Left ventricle myocardium superior (tissue), 1 donor: ENCODE results near the gene SAMD8. TPM values are rescaled to one million over a fixed set of nuclear protein-coding genes. Genes with fewer than 3 reads are reported as not detected.
"Not testable (repeated sequence)": the region's sequence is repeated elsewhere in the genome, so short reads cannot be mapped to it uniquely, and the experiment has no call there.

Experiments used
- ATAC-seq: fragments of 200-7000 bp; cut with Tn5 transposase; one replicate; pipeline ENCODE4 v1.9.1; 2020; ENCODE audit warnings: mild to moderate bottlenecking, moderate library complexity
- DNase-seq: peaks from one replicate; pipeline ENCODE4 v3.0.0-alpha.2; 2020
- intact Hi-C: fragments of 100-400 bp; cut with micrococcal nuclease; formaldehyde crosslinking; loops from one replicate; pipeline ENCODE4 v1.11.0; 2022
- total RNA-seq: library from RNA; stranded (reverse); fragmentation: NEBNext Ultra II Directional; extraction: Animal tissue kit (Norgen Biotek cat#: 25700); gene quantifications from one replicate; pipeline ENCODE4 v1.2.1, GENCODE V29; 2021
- donor health status: DM: no; HTN: yes; CAD: no; lungs with severe emphysema.

The SAMD8 gene
- total RNA-seq, 1 donor from 2014 or later, result 23.1 TPM

GRCh38 chr10:75203724-75204123, 92.3 kb downstream of the SAMD8 start:
- intact Hi-C loops, result no loop called here
- ATAC-seq, result peak; percentile 69
- DNase-seq, result peak; percentile 53

- ATAC-seq (no peak), DNase-seq (no peak)
- intact Hi-C loops, result no loop called here
These were observed 94.5 kb downstream of the SAMD8 start for GRCh38 chr10:75205908-75206307.

DNA sequence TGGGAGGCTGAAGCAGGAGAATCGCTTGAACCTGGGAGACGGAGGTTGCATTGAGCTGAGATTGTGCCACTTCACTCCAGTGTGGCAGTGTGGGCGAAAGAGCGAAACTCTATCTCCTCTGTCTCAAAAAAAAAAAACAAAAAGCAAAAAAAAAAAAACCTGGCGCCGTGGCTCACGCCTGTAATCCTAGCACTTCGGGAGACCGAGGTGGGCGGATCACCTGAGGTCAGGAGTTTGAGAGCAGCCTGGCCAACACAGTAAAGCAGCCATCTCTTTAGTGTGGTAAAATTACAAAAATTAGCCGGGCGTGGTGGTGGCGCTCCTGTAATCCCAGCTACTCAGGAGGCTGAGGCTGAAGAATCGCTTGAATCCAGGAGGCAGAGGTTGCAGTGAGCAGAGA, 95.2 kb downstream of the SAMD8 start:
- ATAC-seq, DNase-seq, intact Hi-C loops: not testable (repeated sequence)

GRCh38 chr10:75207079-75207856, 95.8 kb downstream of the SAMD8 start:
- intact Hi-C loops, result no loop called here
- no peak for DNase-seq

GRCh38 chr10:75207857-75208144, 96.3 kb downstream of the SAMD8 start:
- intact Hi-C loops, result no loop called here
- ATAC-seq, result no peak
- no peak for DNase-seq

More at GRCh38 chr10:75207079-75207856, 95.8 kb downstream of the SAMD8 start:
- ATAC-seq, result no peak

DNA sequence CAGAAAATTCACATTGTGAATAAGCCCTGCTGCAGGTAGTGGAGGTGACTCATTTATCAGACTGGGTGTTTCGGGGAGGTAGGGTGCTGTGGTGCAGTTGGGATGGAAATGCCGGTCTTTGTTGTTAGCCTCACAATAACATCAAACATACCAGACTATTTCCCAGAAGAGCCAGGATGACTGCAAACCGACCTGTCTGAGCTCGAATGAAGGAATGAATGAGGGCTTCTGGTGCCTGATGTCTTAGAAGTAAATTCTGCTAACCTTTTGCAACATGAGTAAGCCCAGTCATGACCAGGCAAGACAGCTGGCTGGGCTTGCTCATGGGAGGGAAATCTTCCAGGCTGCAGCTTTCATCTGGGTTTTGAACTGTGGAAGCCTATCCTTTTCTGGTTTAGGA, 96.7 kb downstream of the SAMD8 start:
- ATAC-seq, result no peak
- intact Hi-C loops, result no loop called here
- DNase-seq, result no peak

DNA sequence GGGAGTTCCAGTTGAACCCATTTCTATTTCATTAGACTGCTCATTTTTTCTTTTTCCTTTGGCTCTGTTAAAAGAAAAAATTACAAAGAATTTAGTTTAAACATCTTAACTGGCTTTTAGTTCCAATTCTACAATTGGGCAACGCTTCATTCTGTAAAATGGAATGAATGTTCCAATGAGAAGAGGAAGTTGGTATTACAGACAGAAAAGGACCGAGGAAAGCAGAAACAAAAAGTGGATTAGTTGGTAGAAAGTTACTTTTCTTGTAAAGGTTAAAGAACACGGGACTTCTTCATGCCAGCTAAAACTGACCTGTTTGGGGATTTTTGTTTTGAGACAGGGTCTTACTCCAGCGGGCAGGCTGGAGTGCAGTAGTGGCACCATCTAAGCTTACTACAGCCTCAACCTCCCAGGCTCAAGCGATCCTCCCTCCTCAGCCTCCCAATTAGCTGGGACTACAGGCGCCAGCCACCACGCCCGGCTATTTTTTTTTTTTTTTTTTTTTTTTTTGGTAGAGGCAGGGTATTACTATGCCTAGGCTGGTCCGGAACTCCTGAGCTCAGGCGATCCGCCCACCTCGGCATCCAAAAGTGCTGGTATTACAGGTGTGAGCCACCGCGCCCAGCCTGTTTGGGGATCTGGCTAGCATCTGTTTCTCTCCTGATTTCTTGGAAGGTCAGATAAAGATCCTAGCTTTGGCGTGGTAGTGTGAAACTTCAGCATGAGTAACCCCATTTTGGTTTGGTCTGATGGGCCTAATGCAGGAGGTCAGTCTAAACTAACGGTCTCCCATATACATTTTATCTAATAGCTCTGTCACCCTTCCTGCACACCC, 97.8 kb downstream of the SAMD8 start:
- intact Hi-C loops, result no loop called here
- no peak for DNase-seq
- ATAC-seq, result no peak

GRCh38 chr10:75209921-75210281, 98.4 kb downstream of the SAMD8 start:
- DNase-seq, result peak; percentile 89
- intact Hi-C loops, result no loop called here
- ATAC-seq, result peak; percentile 82

DNA sequence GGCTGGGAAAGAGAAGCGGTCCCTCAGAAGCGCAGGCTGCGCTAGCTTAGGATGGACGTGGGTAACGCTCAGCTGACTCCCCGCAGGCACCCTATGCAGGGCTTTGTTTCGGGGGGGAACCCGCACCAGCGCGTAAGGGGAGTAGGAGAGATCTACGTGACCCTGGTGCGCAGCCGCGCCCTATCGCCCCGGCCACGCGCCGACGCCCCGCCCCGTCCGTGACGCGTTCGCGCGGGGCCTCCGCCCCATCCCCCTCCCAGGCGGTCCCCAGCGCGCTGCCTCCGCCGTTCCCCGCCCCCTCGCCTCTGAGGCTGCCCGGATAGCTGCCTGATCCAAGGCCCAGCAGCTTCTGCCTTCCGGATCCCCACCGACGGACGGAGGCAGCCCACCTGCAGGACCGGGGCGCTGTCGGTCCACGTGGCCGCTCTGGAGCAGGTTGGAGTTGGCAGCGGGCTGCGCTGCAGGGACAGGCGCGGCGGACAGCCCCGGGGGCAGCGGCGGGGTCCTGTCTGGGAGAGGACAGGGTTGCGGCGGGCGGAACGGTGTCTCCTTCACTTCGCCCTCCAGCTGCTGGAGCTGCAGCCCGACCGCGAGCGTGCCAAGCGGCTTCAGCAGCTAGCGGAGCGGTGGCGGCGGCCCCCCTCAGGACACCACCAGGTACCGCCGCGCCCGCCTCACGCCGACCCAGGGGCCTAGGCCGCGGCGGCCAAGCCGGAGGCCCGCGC, 99.0 kb downstream of the SAMD8 start, which contains the start of gene VDAC2:
VDAC2 (plus strand) TSS at position 515 of the 725 bp plus-strand sequence. CDS start 363 bp downstream, outside the sequence.
- intact Hi-C loops, result no loop called here
- peak; percentile 97 for DNase-seq
- peak; percentile 98 for ATAC-seq

DNA sequence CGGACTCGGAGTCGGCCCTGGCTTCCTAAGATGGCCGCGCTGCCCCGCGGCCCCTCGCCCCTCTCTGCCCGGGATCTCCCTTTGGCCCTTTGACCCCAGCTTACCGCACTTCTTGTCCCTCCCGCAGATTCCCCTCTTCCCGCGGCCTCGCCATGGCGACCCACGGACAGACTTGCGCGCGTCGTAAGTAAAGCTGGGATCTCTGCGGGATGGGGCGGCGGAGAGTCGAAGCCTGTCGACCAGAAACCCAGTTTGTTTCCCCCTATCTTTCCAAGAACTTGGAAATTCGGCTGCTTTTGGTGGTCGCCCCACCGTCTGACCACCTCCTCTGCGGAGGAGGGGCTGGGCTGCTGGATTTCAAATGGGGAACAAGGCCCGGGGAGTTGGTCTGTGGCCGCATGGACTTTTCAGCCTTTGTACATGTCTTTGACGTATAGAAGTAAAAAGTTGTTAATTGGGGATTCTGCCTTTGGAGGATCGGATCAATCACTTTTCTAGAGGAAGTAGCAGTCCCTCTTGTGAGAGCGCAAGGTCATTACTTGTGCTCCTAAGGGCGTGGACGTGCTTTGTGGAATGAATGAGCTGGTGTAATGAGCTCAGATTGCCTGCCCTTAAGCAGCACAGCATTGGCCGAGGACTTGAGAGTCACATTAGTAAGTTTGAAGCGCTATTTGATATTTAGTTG, 99.7 kb downstream of the SAMD8 start:
- intact Hi-C loops, result no loop called here

GRCh38 chr10:75212343-75212742, 100.9 kb downstream of the SAMD8 start:
- DNase-seq (no peak), ATAC-seq (no peak)
- intact Hi-C loops, result no loop called here

More for the DNA sequence above, 99.7 kb downstream of the SAMD8 start:
- ATAC-seq, result no peak
- DNase-seq, result no peak

DNA sequence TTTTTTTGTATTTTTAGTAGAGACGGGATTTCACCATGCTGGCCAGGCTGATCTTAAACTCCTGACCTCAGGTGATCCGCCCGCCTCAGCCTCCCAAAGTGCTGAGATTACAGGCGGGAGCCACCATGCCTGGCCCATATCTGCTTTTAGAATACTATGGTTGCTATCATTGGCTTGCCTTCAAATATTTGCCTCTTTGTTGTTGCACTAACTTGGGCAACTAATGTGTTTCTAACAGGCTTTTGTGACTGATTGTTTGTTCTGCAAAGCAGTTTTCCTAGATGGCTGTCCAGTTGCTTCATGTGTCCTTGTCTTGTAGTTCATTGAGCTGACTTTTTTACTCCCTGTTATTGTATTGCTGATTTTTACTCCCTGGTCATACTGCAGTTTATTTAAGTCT, 108.8 kb downstream of the SAMD8 start:
- intact Hi-C loops, result loop anchor here (10.0 kb wide), 1 partner anchor 105 kb away; the partner anchor contains the start of gene SAMD8
- DNase-seq, result no peak
- ATAC-seq, result no peak

DNA sequence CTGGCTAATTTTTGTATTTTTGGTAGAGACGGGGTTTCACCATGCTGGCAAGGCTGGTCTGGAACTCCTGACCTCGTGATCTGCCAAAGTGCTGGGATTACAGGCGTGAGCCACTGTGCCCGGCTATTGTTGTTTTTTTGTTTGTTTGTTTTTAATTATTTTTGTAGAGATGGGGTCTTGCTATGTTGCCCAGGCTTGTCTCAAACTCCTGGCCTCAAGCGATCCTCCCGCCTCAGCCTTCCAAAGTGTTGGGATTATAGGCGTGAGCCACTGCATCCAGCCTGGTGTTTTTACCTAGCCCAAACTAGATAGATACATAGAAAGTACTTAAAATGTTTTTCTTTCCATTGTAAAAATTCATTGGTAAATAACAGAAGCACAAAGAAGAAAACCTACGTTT, 110.0 kb downstream of the SAMD8 start:
- not testable (repeated sequence) for DNase-seq, ATAC-seq
- intact Hi-C loops, result loop anchor here (10.0 kb wide), 1 partner anchor 107 kb away; the partner anchor contains the start of gene SAMD8

DNA sequence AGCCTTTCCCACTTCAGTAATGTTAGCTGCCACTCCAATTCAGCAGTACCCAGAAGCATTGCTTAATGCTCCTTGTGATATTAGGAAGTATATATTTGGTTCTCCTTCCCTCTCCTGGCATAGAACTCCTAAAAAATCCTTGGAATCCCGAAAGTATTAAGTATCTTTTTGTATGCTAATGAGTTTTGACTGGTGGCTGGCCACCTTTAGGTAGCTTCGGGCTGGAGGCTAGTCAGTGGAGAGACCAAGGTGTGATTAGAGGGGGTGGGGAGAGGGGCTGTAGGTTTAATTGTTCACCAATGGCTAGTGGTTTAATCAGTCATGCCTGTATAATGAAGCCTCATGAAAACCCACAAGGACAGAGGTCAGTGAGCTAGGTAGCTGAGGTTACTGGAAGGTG, 112.1 kb downstream of the SAMD8 start:
- no peak for ATAC-seq
- no peak for DNase-seq
- intact Hi-C loops, result loop anchor here (10.0 kb wide), 1 partner anchor 109 kb away; the partner anchor contains the start of gene SAMD8

DNA sequence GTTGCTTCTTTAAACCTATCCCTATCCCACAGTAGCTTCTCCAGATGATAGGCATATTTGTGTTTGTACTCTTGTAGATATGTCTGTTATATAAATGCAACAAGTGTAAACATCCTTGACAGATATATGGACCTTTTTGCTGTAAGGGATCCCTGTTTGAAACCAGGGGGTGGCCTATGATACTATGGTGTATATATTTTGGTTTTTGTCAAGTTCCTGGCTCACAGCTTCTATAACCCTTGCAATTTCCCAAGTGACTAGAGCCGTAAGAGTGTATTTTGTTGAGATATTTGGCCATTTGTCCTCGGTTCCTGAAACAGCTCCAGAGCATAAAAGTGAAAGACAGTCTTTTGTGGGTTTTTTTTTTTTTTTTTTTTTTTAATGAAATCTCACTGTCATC, 114.6 kb downstream of the SAMD8 start:
- ATAC-seq (no peak), DNase-seq (no peak)
- intact Hi-C loops, result loop anchor here (10.0 kb wide), 1 partner anchor 111 kb away; the partner anchor contains the start of gene SAMD8

GRCh38 chr10:75226656-75227055, 115.2 kb downstream of the SAMD8 start:
- DNase-seq, result no peak
- peak; percentile 4 for ATAC-seq
- intact Hi-C loops, result loop anchor here (10.0 kb wide), 1 partner anchor 112 kb away; the partner anchor contains the start of gene SAMD8

- DNase-seq, result no peak
- intact Hi-C loops, result loop anchor here (10.0 kb wide), 1 partner anchor 113 kb away; the partner anchor contains the start of gene SAMD8
- ATAC-seq, result no peak
These were observed 116.8 kb downstream of the SAMD8 start for GRCh38 chr10:75228278-75228677.

DNA sequence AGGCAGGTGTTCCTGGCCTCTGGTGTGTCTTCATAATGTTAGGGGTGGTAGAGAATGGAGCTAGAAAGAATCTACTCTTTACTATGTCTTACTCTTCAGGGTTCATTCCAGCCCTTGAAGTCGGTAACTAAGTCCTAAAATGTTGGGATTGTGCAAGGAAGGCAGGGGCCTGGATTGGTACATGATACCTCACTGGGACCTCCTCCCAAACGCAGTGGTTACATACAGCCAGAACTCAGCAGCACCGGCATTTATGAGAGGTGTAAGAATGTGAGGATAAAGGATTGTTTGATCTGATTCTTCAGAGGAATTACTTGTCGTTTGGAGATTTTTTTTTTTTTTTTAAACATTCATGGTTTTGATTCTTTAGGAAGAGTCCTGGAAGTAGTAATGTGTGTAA, 117.4 kb downstream of the SAMD8 start:
- DNase-seq (no peak), ATAC-seq (no peak)
- intact Hi-C loops, result loop anchor here (10.0 kb wide), 1 partner anchor 114 kb away; the partner anchor contains the start of gene SAMD8

DNA sequence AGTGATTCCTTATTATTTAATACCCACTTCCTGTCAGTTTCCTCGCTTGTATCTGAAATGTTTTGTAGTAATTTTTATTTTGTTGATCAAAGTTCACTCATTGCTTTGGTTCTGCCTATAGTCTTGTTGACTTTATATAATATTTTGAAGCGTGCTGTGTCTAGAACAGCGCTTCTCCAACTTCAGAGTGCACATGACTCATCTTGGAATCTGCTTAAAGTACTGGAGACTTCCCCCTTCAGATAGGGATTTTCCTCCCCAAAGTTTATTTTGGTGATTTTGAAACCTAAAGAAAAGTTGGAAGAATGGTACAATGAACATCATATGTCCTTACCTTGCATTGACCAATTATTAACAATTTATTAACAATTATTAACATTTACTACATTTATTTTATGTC, 118.5 kb downstream of the SAMD8 start:
- intact Hi-C loops, result loop anchor here (2.0 to 10.0 kb wide), 3 partner anchors 41 to 965 kb away; partner anchors contain the start of gene SAMD8
- DNase-seq (no peak), ATAC-seq (no peak)
